Stimulated activated CD8-positive, alpha-beta memory T cell treated with anti-CD3 and anti-CD28 coated beads, Interleukin-15, amount 100 ng/mL, for 1 hour (primary cell): ENCODE measurements around the gene FOXA3.

Source experiments
- DNase-seq: peaks from one replicate; pipeline ENCODE4 v3.0.0-alpha.2; 2020; ENCODE audit warnings: low read depth

FOXA3 gene

GRCh38 chr19:45863840-45864628, at the start of gene FOXA3:
Gene FOXA3 (plus strand): TSS chr19:45864326. CDS start chr19:45864457, 131 bp downstream.
- DNase-seq, result no peak

- DNase-seq, result no peak
These were observed 49.2 kb upstream of the FOXA3 start, which contains the start of gene RSPH6A for GRCh38 chr19:45814851-45815480. Gene RSPH6A (minus strand): TSS chr19:45815308. CDS start chr19:45815176, 132 bp downstream.

- DNase-seq, result no peak
These were observed 48.5 kb upstream of the FOXA3 start for GRCh38 chr19:45815481-45816216.

DNA sequence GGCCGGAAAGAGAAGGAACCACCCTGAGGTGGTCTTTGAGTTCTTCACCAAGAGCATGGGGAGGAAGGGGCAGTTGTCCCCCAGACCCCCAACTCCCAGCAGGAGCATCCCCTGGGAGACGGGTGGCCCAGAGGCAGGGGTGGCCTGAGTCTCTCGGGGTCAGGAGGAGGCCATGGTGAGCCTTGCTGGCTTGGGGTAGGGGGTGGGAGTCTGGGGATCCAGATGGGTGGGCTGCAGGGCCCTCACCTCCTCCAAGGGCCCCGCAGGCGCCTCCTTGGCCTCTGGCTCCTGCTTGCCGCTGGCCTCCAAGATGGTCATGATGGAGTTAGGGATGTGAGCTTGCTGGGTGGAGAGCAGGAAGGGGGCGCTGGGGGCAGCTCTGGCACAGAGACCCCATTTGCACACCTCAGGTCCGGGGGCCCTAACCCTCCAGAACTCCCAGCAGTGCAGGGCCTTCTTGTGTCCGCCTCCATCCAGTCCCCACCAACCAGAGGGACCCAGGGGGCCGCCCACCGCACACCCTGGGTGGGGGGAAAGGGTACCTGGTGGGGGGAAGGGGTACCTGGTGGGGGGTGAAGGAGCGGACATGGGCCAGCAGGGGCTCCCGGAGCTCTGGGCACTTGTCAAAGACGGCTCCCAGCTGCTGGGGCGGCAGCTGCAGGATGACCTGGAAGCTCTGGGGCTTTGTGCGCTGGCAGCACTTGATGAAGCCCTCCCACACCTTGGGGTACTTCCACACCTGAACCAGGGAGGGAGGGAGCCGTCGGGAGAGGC, 47.7 kb upstream of the FOXA3 start:
- no peak for DNase-seq

DNA sequence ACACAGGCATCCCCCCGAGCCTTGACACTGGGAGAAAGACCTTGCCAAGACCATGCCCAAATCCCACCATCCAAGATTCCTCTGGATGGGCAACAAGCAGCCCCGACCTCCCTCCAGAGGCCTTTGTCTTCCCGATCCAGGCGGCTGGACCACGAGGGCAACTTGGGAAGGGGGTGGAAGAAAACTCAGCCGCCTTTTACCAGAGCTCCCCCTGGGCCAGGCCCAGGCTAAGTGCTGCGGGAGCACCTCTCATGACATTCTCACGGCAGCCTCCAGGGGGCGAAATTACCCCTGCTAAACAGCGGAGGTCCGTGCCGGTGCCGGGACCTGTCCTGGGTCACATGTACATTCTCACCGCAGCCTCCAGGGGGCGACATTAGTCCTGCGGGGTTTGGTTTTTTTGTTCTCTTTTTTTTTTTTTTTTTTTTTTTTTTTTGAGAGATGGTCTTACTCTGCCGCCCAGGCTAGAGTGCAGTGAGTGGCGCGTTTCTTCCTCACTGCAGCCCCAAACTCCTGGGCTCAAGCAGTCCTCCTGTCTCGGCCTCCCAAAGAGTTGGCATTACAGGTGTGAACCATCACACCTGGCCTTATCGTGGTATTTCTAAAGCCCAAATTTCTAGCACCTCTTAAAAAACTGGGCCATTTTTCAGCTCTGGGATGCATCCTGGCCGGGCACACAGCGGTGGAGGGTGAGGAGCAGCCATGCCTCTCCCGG, 47.0 kb upstream of the FOXA3 start:
- DNase-seq, result peak; percentile 95

GRCh38 chr19:45817725-45818301, 46.3 kb upstream of the FOXA3 start:
- DNase-seq, result no peak

DNA sequence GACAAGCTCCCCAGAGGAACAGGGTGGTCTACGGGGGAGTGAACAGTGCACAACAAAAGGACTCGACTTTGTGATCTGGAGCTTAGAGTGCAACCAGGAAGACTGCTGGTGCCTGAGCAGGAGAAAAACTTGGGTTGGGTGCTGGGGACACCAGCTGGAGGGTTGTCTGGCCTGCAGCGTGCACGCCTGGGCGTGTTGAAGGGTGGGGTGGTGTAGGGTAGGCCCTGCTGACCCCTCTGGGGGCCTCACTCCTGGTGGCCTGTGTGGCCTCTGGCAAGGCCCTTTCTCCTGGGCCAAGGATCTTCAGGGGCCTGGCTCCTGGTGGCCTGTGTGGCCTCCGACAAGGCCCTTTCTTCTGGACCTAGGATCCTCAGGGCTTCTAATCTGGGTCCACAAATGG, 44.4 kb upstream of the FOXA3 start:
- no peak for DNase-seq

DNA sequence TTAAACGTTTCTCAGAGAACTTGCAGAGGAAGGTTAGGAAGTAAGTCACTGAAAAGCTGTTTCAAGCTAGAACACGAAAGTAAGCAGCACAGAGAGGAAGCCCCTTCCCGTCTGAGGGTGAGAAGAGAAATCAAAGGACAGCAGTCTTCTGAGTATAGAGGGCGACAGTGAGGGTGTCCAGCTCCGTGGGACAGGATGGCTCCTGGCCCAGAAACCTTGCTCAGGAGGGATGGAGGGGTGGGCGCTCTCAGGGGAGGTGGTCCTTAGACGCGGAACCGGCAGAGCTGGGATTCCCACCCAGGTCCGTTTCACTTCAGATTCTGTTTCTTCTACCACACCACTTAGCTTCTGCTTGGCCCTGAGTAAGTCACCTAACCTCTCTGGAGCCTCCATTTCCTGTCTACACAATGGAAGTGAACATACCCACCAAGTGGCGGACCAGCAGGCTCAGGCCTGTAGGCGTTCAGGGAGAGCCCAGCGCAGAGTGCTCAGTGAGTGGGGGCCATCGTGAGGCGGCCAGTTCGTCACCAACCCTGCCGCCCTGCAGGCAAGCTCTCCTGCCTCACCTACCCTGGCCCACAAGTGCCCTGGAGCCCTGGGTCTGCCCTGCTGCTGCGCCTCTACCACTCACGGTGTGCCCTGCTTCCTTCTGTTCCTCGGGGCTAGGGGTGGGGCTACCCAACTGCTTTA, 43.6 kb upstream of the FOXA3 start:
- DNase-seq, result no peak

- DNase-seq, result no peak
These were observed 43.0 kb upstream of the FOXA3 start for GRCh38 chr19:45821103-45821521.

DNA sequence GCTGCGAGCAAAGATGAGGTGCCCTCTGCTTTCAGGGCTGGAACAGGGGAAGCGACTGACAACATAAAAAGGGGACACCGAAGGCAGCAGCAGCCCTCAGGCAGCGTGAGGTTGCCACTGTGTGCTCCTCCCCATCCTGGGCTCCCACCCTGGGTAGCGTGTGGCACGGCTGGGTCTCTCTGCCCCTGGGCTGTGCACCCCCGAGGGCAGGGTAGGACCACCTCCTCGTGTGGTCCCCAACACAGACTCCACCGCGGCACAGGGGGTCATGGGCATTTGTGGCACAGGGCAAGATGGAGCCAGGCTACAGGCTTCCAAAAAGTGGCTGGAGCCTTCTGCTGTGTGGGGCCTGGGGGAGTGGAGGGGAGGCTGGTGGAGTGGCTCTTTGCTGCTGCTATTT, 42.6 kb upstream of the FOXA3 start:
- no peak for DNase-seq

DNA sequence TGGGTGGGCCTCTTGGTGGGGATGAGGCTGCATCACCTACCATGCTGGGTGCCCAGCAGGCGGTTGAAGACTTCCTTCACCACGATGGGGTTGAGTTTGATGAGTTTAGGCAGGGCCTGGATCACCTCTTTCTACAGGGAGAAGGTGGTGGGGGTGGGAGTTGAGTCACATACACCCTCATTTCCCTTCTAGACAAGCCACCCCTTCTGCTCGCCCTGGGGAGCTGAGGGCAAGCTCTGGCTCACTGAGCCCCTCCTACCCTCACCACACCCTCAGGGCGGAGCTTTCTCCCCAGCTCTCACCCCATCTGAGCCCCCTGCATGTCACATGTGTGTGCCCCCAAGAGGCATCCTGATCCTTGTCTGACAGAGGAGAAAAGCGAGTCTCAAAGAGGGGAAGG, 41.4 kb upstream of the FOXA3 start:
- no peak for DNase-seq

- no peak for DNase-seq
These were observed 40.9 kb upstream of the FOXA3 start for GRCh38 chr19:45823182-45823581.

GRCh38 chr19:45824041-45824471, 40.1 kb upstream of the FOXA3 start:
- no peak for DNase-seq

GRCh38 chr19:45824531-45825262, 39.4 kb upstream of the FOXA3 start:
- DNase-seq, result no peak

DNA sequence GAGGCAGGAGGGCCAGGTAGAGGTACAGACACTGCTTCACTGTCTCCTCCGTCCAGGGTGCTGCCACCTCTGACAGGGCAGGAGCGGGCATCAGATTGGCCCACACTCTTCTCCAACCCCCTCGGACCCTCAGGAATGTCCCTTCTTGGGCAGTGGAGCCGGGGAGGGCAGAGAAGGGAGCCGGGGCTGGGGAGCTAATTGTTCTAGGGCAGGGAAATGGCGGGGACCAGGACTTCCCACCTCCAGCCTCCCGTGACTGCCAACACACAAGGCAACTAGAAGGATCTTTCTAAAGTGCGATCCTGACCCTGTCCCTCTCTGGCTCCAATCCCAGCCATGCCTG, 38.9 kb upstream of the FOXA3 start:
- no peak for DNase-seq

- no peak for DNase-seq
These were observed 37.9 kb upstream of the FOXA3 start for GRCh38 chr19:45825917-45826893.

- no peak for DNase-seq
These were observed 37.2 kb upstream of the FOXA3 start for GRCh38 chr19:45826934-45827333.

- DNase-seq, result no peak
These were observed 36.5 kb upstream of the FOXA3 start for GRCh38 chr19:45827459-45828093.
